GM21526 (cell line): ENCODE data around the gene SLC9A9.

Experiments used
- ATAC-seq: cut with Tn5 transposase; IDR thresholded peaks from one replicate; pipeline ENCODE4 v1.9.1; 2021; ENCODE audit warnings: moderate library complexity; ENCODE audit not compliant: unreplicated experiment, low FRiP score

SLC9A9 gene

DNA sequence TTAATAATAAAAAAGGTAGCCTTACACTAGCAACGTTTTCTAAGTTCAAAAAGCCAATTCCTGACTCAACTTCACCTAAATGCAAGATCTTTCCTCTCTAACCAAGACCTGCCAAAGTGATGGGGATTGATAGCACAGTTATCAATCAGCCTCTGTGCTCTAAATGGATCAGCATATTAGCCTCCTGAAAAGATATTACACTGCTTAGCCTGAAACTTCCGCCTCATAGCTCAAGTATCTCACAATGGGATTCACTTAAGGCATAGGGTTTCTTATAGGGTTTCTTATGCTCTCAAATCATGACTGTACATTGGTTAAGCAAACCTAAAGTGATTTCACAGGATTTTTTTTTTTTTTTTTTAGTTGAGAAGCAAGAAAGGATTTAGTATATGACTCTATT is 436 bp upstream of the SLC9A9 start:
- no peak for ATAC-seq

DNA sequence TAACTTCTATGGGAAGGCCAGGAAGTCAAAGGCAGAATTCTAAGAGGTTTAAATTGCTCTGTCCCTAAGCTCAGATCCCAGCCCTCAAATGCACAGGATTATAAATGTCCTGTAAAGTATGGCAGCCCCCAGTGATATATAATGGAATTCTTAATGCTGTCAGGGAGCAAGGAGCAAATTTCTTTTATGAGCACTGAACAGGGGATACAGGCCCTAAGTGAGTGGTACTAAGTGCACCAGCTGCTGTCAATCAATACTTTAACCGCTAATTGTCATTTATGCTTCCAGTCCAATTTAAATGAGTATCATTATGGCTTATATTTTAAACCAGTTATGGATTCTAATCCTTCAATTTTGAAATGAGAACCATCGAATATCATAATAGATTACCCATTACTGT is 4.7 kb downstream of the SLC9A9 start:
- no peak for ATAC-seq

DNA sequence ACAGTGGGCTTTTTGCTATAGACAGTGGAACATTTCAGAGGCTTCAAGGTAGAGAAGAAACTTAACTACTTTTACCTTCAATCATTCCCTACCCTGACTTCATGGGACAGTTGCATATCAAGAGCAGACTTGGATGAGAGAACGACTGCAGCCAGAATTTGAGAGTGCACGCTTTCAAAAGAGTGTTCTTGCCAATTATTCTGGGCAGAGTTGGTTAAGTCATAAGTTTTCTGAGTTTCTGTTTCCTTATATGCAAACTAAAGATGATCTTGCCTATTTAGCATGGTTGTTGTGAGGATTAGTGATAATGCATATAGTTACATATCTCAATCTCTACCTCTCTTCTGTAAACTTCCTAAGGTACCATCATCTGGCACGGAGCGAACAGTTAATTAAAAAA is 7.6 kb downstream of the SLC9A9 start:
- ATAC-seq = no peak

DNA sequence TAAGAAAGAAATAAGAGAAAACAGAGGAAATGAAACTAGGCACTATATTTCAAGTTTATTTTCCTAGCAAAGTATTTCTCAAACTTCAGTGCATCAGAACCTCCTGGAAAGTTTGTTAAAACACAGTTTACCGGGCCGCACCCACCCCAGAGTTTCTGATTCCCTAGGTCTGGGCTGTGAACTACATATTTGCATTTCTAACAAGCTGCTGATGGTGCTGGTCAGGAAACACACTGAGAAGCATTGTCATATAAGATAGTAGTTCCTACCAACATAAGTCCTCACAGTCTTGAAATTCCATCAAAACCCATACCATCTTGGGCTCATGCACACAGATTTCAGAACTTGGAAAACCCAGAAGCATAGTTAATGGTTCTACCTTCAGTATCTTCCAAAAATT is 8.3 kb downstream of the SLC9A9 start:
- no peak for ATAC-seq

DNA sequence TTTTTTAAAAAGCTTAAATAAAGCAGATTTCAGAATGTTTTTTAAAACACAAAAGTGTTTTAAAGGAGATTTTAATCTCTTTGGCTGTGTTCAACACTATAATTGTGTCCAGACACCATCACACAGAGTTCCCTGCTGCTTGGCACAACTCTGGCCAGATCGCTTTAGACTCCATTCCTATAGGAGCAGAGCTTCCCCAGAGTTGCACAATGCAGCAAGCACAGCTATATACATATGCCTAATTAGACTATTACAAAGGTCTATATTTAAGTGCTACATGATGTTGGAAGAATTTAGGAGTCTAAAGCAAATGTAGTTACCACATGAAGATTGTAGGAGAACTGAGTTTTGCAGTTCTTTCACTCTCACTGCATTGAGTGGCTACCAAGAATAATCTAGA is 11.2 kb downstream of the SLC9A9 start:
- no peak for ATAC-seq

DNA sequence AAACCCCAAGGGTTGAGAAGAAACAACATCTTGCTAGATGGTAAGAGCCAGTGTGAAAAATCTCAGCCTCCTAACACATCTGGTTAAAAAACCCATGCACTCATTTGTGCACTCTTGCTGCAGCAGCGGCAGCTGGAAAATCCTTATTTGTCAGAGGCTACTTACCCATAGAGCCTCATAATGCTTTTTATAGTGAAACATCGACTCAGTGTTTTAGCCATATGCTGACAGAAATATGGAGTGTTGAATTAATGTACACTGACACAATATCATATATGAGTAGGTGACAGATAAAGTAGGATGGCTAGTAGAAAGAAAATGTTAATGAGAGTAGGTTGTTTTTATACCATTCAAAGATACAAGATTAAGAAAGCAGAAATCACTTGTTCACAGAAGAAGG is 13.0 kb downstream of the SLC9A9 start:
- no peak for ATAC-seq

DNA sequence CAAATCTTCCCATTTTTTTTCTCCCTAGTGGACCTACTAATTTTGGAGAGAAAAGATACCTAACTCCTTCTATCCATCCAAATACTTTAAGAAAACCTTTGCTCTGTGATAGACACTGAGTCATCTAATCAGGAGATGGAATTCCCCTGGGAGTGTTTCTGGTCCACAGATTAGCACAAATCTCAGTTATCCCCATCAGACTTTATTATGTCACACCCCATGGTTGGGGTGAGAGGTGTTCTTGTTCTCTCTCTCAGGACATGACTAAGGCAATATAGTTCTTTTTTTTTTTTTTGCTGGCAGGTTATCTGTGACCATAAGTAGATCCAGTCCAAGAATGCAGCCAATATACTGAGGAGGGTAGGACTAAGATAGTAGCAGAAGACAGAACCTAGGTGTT is 15.8 kb downstream of the SLC9A9 start:
- peak; percentile 37 for ATAC-seq

DNA sequence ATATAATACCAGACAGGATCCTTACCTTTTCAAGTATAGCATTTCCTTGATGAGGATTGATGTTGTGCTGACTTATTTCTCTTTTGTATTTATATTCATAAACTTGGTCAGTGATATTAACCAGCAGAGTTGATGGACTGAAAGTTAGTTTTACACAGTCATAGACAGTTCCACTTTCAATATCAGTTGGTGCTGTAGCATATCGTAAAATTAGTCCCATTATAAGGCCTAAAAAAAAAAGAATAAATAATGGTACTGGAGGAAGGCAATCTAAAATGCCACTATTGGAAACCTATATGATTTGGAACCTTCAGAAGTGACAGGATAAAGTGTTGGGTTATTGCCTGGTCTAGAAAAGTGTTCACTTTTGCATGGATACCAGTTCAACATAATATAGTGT is 16.3 kb downstream of the SLC9A9 start:
- peak; percentile 77 for ATAC-seq

DNA sequence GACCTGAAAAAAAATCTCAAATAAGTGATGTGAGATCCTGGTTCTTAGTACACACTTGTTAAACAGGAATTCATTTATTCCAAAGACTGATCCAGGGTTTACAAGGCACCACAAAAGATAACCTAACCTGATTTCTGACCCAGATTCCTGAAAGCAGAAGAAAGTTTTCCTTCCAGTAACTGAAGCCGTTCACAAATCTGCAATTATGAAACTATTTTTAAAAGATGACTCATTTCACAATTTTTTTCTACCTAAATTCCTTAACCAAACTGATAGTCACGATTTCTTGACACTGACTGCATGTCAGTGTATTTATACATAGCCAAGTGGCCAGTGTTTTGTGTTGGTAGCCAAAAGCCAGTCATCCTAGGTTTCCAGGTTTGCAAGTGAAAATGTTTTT is 17.1 kb downstream of the SLC9A9 start:
- ATAC-seq = peak; percentile 37

DNA sequence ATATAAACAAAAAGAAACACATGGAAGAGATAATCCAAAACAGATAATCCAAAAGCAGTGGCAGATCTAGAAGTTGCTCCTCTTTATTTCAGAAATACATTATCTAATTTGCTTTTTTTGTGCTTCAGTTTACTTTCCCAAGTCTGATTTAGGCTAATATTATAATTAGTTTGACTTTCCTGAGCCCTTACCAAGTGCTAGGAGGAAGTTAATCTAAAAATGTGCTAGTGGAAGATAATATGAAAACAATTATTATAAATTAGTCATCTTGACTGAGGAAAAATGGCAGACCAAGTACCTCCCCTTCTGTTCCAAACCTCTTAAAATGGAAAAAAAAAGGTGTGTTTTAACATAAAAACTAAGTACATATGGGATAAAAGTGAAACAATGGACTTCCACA is 17.5 kb downstream of the SLC9A9 start:
- ATAC-seq = no peak

DNA sequence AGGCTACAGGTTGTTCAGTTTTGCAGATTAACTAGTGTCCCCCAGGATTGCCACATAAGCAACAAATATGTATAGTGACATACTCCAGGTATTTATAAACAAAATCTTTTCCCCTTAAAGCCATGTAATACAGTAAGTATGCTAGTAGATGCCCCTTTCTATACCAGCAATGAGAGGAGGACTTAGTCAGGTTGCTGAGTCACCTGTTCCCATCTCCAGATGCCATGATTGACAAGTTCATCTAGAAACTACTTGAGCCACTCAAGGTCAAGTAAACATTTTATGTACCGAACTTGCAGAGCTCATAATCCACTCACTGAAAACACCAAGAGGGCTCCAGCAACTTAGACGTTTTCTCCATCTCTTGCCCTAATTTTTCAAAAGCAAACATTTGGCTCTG is 18.2 kb downstream of the SLC9A9 start:
- ATAC-seq = no peak

DNA sequence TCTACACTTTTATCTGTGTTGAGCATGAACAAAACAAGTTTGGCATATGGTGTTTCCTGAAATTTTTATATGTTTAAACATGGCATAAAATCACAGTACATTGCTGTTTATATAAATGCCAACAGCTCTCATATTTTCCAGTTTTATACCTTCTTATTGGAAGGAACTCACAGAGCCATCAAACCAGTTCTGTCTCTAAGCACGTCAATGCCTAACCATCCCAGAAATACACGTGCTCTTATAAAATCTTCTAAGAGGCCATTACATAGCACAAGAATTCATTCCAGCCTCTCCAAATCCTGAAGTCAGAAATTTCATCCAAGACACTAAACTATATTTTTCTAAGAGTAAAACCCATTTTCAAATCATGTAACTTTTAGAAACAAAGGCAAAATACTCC is 20.8 kb downstream of the SLC9A9 start:
- ATAC-seq = no peak

DNA sequence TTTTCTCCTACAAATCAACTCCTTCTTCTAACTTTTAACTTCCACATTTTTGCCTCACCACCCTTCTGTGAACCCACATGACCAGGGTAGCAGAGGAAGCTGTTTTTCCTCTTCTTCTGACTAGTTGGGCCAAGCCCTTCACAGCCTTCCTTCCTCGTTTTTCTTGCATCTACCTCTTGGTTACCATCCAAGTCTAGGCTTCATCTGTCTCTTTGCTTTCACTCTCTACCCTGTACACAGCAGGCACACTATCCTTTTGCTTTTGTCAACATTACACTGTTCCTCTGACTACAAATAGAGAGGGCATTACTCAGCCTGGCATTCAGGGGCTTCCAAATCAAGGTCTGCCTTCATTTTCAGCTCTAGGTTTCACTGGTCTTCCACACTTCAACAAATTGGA is 22.0 kb downstream of the SLC9A9 start:
- no peak for ATAC-seq

DNA sequence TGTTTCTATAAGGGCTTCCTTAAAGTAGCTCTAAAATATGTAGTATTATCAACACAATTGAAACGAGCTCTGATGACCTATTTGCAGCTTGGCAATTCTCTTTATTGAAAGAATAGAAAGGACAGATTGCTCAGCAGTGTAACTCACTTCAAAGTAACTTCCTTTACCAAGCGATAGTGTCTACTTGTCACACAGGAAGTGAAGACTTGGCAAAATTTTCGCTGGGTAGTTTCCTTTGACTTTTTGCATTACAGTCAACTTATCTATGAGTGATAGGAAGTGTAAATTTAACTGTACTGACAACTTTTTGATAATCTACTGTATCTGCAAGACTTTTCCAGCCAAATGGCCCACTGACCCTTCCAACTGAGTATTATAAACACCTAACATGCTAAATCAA is 22.8 kb downstream of the SLC9A9 start:
- ATAC-seq = peak; percentile 76

DNA sequence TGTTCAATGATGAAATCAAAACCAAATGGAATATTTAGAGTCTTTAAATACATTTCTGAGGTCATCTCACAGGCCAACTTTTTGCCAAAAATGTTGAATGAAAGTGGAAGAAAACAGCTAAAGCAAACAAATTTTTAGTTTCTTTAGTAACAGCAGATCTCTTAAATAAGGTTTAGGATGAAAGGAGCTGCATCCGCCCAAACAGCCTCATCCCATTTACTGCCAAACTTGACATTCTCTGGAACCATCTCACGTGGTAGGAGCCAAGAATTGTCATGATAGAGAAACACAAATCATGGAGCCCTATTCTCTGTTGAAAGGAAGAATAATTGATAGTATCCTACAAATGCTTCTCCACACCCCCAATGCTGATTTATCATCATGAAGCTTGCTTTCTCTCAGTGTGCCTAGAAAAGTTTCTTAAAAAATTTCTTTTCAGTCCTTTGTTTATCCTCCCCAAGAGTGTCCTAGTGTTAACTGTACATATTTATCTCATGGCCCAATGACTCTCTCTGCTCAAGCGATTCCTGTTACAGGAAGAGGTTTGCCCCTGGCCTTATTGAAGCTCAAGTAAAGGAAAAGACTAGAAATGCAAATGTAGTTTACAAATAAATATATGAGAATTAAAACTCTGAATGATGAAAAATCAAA is 23.4 kb downstream of the SLC9A9 start:
- ATAC-seq = no peak

DNA sequence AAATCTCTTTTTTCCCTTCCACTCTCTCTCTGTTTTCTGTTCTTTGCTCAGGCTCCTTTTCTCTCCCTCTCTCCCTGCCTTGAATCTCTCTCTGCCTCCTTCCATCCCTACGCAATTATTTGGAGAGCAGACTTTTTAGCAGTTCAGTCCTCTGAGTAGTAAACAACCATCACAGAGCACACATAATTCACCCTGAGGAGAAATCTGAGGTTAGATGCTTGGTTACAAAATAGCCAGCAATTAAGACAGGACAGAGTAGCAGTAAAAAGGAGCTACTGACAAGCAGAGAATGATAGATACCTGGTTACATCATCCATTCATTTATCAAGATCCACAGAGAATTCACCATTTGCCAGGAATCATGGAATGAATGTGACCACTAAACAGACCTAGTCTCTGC is 25.5 kb downstream of the SLC9A9 start:
- no peak for ATAC-seq

DNA sequence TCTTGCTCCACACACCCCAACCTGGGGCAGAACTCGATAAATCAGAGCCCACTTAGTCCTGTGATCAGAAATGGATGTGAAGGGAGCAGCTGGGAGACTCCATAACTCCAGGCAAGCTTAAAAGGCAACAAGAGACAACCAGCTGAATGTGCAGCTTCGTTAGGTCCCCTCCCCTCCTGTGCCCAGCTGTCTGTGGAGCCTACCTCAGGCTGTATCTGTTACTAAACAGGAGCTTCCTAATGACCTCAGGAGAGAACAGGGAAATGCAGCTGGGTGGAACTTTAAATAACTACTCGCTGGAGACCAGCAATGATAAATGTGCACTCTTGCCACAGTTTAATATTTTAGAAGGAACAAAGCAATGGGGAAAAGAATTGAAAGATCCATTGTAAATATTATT is 25.9 kb downstream of the SLC9A9 start:
- no peak for ATAC-seq

DNA sequence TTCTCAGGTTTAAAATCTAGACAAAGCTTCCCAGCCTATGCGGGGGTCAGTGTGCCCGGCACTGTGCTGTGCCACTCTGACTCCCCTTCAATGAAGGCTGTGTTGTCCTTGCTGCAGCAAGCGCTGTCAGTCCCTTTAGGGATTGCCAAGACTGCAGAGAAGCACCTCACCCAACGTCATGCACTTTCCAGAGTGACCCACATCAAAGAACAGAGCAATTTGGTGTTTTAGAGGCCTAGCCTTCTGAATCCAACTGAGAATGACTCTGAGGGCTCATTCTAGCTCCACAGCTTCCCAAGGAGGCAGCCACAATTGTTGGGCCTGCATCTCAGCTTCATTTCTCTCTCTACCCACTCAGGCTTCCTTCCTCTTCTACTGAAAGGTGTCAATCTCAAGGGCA is 26.4 kb downstream of the SLC9A9 start:
- no peak for ATAC-seq

DNA sequence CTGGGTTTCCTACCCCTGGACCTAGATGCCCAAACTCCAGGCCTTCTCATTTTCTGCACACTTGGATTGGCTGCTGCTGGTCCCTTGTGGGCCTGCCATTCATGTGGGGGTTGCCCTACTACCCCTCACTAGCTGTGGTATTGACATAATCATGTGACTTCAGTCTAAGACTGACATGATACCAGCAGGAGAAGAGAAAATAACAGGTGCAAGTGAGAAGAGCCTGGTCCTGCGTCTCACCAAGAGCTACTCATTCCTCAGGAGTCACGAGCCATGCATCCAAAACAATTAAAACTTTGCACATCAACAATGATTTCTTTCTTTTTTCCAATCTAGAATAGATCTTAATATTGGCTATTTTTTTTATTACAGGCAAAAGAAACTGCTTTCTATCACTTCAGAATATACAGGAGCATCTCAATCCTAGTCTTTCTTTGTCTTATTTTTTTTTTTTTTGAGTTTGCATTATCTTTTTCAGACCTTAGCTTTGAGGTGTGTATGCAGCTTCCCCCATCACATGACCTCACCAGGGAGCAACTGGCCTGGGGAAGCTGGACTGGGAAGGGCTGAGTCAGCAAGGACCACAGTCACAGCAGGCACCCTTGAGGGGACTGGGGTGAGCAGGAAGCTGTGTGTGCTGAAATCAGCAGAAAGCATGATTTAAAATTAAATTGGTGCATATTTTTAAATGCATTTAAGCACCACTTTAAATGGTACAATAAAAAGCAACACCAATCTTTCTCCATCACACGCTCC is 27.6 kb downstream of the SLC9A9 start:
- no peak for ATAC-seq

DNA sequence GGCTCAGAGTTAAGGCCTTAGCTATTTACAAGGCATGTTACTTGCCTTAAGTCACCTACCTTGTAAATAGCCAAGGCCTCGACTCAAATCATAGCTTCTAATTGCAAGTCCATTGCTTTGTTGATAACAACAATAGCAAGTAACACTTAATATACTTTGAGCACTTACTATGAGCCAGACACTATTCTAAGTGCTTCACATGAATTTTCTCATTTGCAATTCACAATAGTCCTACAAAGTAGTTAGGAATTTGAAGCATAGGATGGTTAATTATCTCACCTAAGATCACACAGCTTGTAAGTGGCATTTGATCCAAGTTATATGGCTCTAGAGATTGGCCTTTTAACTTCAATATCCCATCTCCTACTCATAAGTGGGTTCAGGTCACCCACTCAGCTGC is 28.4 kb downstream of the SLC9A9 start:
- ATAC-seq = no peak

DNA sequence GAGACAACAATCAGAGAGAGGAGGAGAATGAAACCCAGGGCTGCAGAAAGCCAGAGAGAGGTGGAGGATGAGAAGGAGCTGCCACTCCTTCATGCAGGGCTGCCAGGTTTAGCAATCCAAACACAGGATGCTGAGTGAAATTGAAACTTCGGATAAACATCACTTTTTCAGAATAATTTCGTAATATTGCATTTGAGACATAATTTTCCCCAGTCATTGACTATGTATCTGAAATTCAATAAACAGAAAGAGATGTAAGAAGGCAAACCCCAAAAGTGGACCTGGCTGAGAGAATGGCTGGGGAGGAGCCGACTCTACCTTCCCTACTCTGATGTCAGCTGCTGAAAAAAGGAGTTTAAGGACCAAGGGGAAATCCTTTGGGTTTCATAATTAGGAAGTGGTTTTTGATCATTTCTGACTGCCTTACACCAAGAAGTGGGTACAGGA is 33.8 kb downstream of the SLC9A9 start:
- peak; percentile 51 for ATAC-seq

DNA sequence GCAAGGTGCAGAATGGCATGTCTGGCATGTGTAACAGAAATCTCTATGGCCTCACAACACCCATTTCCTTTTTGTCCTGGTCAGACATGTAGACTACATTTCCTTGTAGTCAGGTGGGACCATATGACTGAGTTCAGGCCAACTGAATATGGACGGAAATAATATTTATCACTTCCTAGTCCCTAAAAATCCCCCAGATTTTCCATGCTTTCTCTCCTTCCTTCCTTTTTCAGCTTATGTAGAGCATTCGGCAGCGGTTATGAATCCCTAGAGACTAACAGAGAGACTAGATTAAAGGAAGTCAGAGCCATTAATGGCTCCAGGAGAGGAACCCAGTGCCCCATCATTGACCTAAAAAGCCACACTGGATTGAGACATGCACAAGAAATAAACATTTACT is 35.8 kb downstream of the SLC9A9 start:
- ATAC-seq = no peak
